ENCODE measurements around the gene PHETA2.
"Not testable (repeated sequence)": the region's sequence is repeated elsewhere in the genome, so short reads cannot be mapped to it uniquely, and the experiment has no call there.

The PHETA2 gene

GRCh38 chr22:42071508-42071907 lies 2.5 kb upstream of the PHETA2 start:
- H3K4me3 ChIP-seq (ENCODE audit: low read depth, low read length): peak overlapping the region; percentile 52
- H3K9ac ChIP-seq (ENCODE audit: low read depth, low read length): not testable (repeated sequence)

GRCh38 chr22:42072606-42073330 lies 1.3 kb upstream of the PHETA2 start:
- no peak overlapping the region for H3K4me3 ChIP-seq (ENCODE audit: low read depth, low read length)
- H3K9ac ChIP-seq (ENCODE audit: low read depth, low read length): no peak overlapping the region
- H3K9me3 ChIP-seq (ENCODE audit: control insufficient read depth, insufficient read depth, low read length): no peaks in the 10 kb centered on the region
- peaks cover 9% of the 10 kb centered on the region for H3K36me3 ChIP-seq (ENCODE audit: control insufficient read depth, insufficient read depth, low read length)
- H3K4me1 ChIP-seq (ENCODE audit: control insufficient read depth, insufficient read depth, low read length): peaks cover 9% of the 10 kb centered on the region
- H3K27me3 ChIP-seq (ENCODE audit: control insufficient read depth, insufficient read depth, low read length): peaks cover 6% of the 10 kb centered on the region

More at GRCh38 chr22:42071508-42071907, 2.5 kb upstream of the PHETA2 start:
- not testable (repeated sequence) for H3K27me3 ChIP-seq (ENCODE audit: control insufficient read depth, insufficient read depth, low read length); H3K4me1 ChIP-seq (ENCODE audit: control insufficient read depth, insufficient read depth, low read length); H3K9me3 ChIP-seq (ENCODE audit: control insufficient read depth, insufficient read depth, low read length)
- peaks cover 17% of the 10 kb centered on the region for H3K36me3 ChIP-seq (ENCODE audit: control insufficient read depth, insufficient read depth, low read length)

- peaks cover 6% of the 10 kb centered on the region for H3K27me3 ChIP-seq (ENCODE audit: control insufficient read depth, insufficient read depth, low read length)
- H3K36me3 ChIP-seq (ENCODE audit: control insufficient read depth, insufficient read depth, low read length): peaks cover 5% of the 10 kb centered on the region
- H3K4me1 ChIP-seq (ENCODE audit: control insufficient read depth, insufficient read depth, low read length): peaks cover 10% of the 10 kb centered on the region
- H3K9ac ChIP-seq (ENCODE audit: low read depth, low read length): no peak overlapping the region
- no peaks in the 10 kb centered on the region for H3K9me3 ChIP-seq (ENCODE audit: control insufficient read depth, insufficient read depth, low read length)
- H3K4me3 ChIP-seq (ENCODE audit: low read depth, low read length): no peak overlapping the region
Observed at GRCh38 chr22:42073621-42074041, 417 bp upstream of the PHETA2 start.

GRCh38 chr22:42074846-42075676 lies 1.0 kb downstream of the PHETA2 start:
- H3K4me1 ChIP-seq (ENCODE audit: control insufficient read depth, insufficient read depth, low read length): peaks cover 13% of the 10 kb centered on the region
- peaks cover 5% of the 10 kb centered on the region for H3K36me3 ChIP-seq (ENCODE audit: control insufficient read depth, insufficient read depth, low read length)
- H3K27me3 ChIP-seq (ENCODE audit: control insufficient read depth, insufficient read depth, low read length): peaks cover 6% of the 10 kb centered on the region
- peak overlapping the region; percentile 49 for H3K4me3 ChIP-seq (ENCODE audit: low read depth, low read length)
- H3K9me3 ChIP-seq (ENCODE audit: control insufficient read depth, insufficient read depth, low read length): no peaks in the 10 kb centered on the region
- no peak overlapping the region for H3K9ac ChIP-seq (ENCODE audit: low read depth, low read length)

GRCh38 chr22:42076764-42077485 lies 2.9 kb downstream of the PHETA2 start:
- H3K4me3 ChIP-seq (ENCODE audit: low read depth, low read length): no peak overlapping the region
- peaks cover 5% of the 10 kb centered on the region for H3K36me3 ChIP-seq (ENCODE audit: control insufficient read depth, insufficient read depth, low read length)
- H3K4me1 ChIP-seq (ENCODE audit: control insufficient read depth, insufficient read depth, low read length): peaks cover 9% of the 10 kb centered on the region
- H3K9ac ChIP-seq (ENCODE audit: low read depth, low read length): no peak overlapping the region
- H3K27me3 ChIP-seq (ENCODE audit: control insufficient read depth, insufficient read depth, low read length): peaks cover 6% of the 10 kb centered on the region
- no peaks in the 10 kb centered on the region for H3K9me3 ChIP-seq (ENCODE audit: control insufficient read depth, insufficient read depth, low read length)

GRCh38 chr22:42077486-42078125 lies 3.6 kb downstream of the PHETA2 start:
- H3K27me3 ChIP-seq (ENCODE audit: control insufficient read depth, insufficient read depth, low read length): peaks cover 6% of the 10 kb centered on the region
- H3K9ac ChIP-seq (ENCODE audit: low read depth, low read length): no peak overlapping the region
- no peak overlapping the region for H3K4me3 ChIP-seq (ENCODE audit: low read depth, low read length)
- H3K9me3 ChIP-seq (ENCODE audit: control insufficient read depth, insufficient read depth, low read length): no peaks in the 10 kb centered on the region
- peaks cover 9% of the 10 kb centered on the region for H3K4me1 ChIP-seq (ENCODE audit: control insufficient read depth, insufficient read depth, low read length)
- peaks cover 9% of the 10 kb centered on the region for H3K36me3 ChIP-seq (ENCODE audit: control insufficient read depth, insufficient read depth, low read length)

GRCh38 chr22:42078469-42079318 lies 4.6 kb downstream of the PHETA2 start:
- peak overlapping the region; percentile 74 for H3K9ac ChIP-seq (ENCODE audit: low read depth, low read length)
- peaks cover 16% of the 10 kb centered on the region for H3K36me3 ChIP-seq (ENCODE audit: control insufficient read depth, insufficient read depth, low read length)
- H3K27me3 ChIP-seq (ENCODE audit: control insufficient read depth, insufficient read depth, low read length): no peaks in the 10 kb centered on the region
- H3K4me1 ChIP-seq (ENCODE audit: control insufficient read depth, insufficient read depth, low read length): peaks cover 4% of the 10 kb centered on the region
- no peaks in the 10 kb centered on the region for H3K9me3 ChIP-seq (ENCODE audit: control insufficient read depth, insufficient read depth, low read length)
- H3K4me3 ChIP-seq (ENCODE audit: low read depth, low read length): peak overlapping the region; percentile 84

GRCh38 chr22:42079319-42080251 lies 5.5 kb downstream of the PHETA2 start, which contains the start of gene SMDT1:
Gene SMDT1 (plus strand): TSS chr22:42079700. CDS start chr22:42079769, 69 bp downstream.
- H3K4me3 ChIP-seq (ENCODE audit: low read depth, low read length): peak within 1 kb of the TSS; percentile 84
- H3K4me1 ChIP-seq (ENCODE audit: control insufficient read depth, insufficient read depth, low read length): peaks cover 4% of the 10 kb centered on the region
- peak within 1 kb of the TSS; percentile 74 for H3K9ac ChIP-seq (ENCODE audit: low read depth, low read length)
- no peaks in the 10 kb centered on the region for H3K9me3 ChIP-seq (ENCODE audit: control insufficient read depth, insufficient read depth, low read length)
- peaks cover 16% of the 10 kb centered on the region for H3K36me3 ChIP-seq (ENCODE audit: control insufficient read depth, insufficient read depth, low read length)
- no peaks in the 10 kb centered on the region for H3K27me3 ChIP-seq (ENCODE audit: control insufficient read depth, insufficient read depth, low read length)

- Histone ChIP-seq H3K27me3 (ENCODE audit: control insufficient read depth, insufficient read depth, low read length) (no peaks in the 10 kb centered on the region), H3K4me3 (ENCODE audit: low read depth, low read length) (peak overlapping the region; percentile 84), H3K9me3 (ENCODE audit: control insufficient read depth, insufficient read depth, low read length) (no peaks in the 10 kb centered on the region), H3K9ac (ENCODE audit: low read depth, low read length) (no peak overlapping the region), H3K36me3 (ENCODE audit: control insufficient read depth, insufficient read depth, low read length) (peaks cover 16% of the 10 kb centered on the region), H3K4me1 (ENCODE audit: control insufficient read depth, insufficient read depth, low read length) (peaks cover 4% of the 10 kb centered on the region)
Observed at GRCh38 chr22:42080287-42080686, 6.2 kb downstream of the PHETA2 start.

GRCh38 chr22:42083119-42083518 lies 9.1 kb downstream of the PHETA2 start:
- Histone ChIP-seq H3K4me1 (ENCODE audit: control insufficient read depth, insufficient read depth, low read length) (peaks cover 4% of the 10 kb centered on the region), H3K9ac (ENCODE audit: low read depth, low read length) (no peak overlapping the region), H3K9me3 (ENCODE audit: control insufficient read depth, insufficient read depth, low read length) (no peaks in the 10 kb centered on the region), H3K27me3 (ENCODE audit: control insufficient read depth, insufficient read depth, low read length) (no peaks in the 10 kb centered on the region), H3K36me3 (ENCODE audit: control insufficient read depth, insufficient read depth, low read length) (peaks cover 23% of the 10 kb centered on the region), H3K4me3 (ENCODE audit: low read depth, low read length) (no peak overlapping the region)
